HG02610 (cell line): Measurements from ENCODE around the gene DHRS1.
"Not testable (repeated sequence)": the region's sequence is repeated elsewhere in the genome, so short reads cannot be mapped to it uniquely, and the experiment has no call there.

Experiments
- ATAC-seq: cut with Tn5 transposase; IDR thresholded peaks from one replicate; pipeline ENCODE4 v1.9.1; 2021; ENCODE audit warnings: mild to moderate bottlenecking, moderate library complexity; ENCODE audit not compliant: unreplicated experiment

Gene DHRS1

DNA sequence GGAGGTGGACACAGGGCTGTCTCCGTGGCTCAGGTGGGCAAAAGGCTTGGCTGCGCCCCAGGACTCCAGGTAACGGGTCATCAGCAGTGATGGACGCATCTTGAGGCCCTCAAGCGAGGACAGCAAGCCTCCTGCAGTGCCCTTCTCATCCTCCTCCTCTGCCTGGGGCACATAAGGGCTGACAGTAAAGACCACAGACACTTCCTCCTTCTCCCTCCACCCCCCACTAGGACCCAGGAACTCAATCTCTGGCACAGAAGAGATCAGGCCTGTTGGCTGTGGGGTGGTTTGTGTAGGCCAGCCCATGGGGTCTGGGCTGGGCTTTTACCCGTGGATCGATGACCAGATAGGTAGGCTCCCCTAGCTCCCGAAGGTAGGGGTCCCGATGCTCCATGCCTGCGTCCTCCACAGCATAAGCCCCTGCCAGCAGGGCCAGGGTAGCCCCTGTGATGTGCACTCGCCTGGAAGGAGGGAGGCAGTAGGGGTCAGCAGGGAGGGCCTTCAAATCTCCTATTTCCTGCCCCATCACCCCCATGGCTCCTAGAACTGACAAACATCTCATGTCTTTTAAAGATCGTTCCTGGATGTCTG is 29.6 kb upstream of the DHRS1 start:
- ATAC-seq: no peak

DNA sequence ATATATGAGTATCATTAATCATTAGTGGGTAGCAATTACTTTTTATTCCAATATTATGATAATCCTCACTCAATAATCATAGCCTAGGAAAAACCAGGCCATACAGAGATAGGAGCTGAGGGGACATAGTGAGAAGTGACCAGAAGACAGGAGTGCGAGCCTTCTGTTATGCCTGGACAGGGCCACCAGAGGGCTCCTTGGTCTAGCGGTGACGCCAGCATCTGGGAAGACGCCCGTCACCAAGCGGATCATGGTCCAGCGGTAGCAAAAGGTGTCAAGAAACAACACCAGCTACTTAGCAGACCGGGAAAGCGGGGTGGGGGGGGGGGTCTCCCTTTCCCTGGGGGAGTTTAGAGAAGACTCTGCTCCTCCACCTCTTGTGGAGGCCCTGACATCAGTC is 28.3 kb upstream of the DHRS1 start:
- not testable (repeated sequence) for ATAC-seq

DNA sequence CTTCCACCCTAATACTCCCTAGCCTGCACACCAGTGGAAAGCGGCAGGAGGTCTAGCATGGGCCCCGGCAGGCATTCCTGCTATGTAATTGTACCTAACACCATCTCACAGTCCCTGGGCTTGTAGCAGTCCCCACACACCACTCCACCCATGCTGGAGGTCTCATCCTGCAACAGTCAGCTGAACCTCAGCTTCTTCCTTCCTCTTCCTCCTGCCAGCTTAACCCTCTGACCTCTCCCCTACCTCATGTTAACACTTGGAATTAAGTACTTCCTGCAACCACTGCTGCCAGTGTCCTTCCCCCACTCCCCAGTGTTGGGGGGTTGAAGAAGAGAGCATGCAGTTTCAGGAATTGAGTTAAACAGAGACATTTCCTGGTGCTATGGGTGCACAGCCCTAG is 27.7 kb upstream of the DHRS1 start:
- no peak for ATAC-seq

DNA sequence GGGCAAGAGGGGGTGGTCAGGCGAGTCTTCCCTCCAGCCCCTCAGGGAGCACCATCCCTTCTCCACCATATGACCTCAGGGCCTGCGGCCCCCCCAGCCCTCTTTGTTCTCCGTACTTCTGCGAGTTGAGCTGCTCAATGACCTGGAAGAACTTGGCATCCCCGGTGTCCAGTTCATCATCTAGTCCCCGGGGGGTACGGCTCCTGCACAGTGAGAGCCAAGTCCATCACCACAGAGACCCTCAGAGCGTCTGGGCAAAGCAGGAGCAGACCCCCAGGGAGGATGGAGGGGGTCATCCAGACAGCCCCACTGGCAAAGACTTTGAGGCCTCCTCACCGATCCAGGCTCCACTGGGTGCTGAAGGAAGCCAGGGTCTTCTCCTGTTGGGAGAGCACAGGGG is 26.4 kb upstream of the DHRS1 start:
- ATAC-seq: no peak

DNA sequence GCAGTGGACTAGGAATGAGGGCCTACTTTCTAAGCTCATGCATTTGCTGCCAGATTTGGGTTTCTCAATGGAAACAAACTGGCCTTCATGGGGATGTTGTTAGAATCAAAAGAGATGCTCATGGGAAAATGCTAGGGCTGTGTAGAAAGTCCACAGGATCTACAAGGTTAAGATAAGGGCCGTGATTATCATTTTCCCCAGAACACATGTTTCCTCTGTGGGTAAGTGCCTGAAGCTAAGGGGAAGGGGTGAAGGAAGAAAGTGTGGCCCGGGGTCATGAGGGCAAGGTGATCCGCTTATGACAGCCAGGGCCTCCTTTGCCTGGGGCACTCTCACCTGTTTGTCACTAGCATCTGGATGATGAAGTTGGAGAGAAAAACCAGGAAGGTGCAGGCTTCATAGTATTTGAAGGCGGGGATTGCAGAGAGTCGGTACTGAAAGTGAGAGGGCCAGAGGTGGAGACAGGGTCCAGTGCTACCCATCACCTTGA is 25.5 kb upstream of the DHRS1 start:
- no peak for ATAC-seq

DNA sequence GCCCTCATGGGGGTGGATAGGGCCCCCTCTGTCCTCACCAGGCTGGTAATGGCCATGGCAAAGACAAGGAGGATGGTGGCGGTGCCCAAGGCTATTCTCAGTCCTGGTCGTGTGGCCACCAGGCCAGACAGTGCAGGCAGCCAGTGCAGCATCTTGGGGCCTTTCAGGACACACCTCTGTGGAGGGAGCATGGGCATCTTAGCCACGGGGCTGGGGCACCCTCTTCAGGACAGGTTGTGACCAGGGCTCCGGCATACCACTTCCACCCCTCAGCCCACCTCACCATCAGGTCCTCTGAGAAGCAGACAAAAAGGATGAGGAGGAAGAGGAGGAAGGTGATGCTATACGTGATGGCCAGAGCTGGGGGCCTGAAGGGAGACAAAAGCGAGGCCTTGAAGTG is 24.4 kb upstream of the DHRS1 start:
- no peak for ATAC-seq

DNA sequence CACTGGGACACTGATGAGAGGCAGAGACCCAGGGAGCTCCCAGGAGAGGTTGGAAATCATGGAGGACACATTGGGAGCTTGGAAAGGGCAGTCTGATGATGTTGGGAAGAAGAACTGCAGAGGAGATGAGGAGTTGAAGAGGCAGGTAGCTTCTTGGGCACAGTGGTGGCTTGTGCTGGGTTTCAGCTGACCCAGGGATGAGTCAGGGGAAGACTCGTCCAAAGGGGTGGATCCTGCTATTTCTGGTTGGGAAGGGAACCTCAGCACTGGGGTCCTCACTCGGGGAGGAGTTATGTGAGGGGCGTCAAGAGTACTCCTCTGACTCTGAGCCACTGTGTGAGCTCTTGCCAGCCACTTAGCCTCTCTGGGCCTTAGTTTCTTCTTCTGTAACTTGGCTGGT is 23.8 kb upstream of the DHRS1 start:
- no peak for ATAC-seq

DNA sequence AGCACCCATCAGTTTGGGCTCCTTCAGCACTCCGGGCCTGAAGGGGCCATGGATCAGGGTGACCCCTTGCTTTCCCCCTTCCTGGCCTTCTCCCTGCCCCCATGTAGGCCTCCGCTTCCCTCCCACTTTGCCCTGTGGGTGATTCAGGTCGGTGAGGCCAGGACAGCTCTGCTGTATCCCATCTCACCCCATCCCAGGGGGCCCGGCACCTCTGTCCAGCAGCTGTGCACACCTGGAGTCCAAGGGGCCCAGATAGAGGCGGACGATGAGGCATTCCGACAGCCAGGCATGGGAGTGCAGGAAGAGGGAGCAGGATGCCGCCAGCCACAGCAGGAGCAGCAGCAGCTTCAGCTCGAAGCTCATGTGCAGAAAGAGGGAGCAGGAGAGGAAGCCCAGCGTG is 23.1 kb upstream of the DHRS1 start:
- ATAC-seq: no peak

DNA sequence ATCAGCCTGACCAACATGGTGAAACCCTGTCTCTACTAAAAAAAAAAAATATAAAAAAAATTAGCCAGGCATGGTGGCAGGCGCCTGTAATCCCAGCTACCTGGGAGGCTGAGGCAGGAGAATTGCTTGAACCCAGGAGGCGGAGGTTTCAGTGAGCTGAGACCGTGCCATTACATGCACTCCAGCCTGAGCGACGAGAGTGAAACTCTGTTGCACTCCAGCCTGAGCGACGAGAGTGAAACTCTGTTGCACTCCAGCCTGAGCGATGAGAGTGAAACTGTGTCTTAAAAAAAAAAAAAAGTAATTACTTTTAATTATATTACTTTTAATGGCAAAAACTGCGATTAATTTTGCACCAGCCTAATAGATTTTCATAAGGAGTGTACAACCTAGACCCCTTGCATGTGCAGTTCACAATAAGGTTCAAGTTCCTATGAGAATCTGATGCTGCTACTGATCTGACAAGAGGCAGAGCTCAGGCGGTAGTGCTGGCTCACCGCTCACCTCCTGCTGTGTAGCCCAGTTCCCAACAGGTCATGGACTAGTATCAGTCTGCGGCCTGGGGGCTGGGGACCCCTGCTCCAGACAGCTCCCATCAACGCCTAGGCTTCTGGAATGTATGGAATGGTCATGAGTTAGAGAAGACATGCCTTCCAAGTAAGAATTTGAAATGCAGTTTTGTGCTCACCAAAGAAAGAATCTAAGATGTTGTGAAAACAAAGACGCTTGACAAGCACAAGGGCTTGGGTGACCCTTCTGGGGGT is 21.8 kb upstream of the DHRS1 start:
- no peak for ATAC-seq

DNA sequence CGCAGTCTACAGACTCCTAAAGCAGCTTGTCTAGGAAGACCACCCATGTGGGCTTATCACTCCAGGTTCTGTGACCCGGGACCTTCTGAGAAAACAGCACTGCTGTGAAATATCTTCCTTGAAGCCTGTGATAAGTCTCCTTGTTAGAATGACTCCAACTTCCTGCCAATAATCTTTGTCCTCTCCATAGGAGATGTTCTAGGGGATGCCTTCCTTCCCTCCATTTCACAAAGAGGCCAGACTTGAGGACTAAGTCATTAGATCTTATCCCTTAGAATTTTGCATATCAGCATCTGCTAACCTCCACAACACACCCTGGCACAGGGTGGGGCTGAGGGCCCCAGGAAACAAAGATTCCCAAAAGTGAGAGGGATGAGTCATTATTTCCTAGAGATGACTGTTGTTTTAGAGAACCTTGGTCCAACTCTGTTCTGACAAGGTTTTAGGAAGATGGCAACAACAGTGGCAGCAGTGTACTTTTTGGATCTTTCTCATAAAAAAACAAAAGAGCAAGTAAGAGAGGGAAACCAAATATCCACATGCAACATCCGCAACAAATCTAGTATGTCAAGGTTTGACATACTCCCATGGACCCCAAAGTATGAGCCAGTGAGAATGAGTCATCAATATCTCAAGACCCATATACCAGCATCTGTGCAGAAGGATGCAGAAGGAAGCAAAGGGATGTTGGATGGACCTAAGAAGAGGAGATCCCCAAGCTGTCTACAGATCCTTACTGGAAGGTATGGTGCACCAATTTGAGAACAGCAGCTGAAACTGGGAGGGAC is 17.8 kb upstream of the DHRS1 start:
- no peak for ATAC-seq

DNA sequence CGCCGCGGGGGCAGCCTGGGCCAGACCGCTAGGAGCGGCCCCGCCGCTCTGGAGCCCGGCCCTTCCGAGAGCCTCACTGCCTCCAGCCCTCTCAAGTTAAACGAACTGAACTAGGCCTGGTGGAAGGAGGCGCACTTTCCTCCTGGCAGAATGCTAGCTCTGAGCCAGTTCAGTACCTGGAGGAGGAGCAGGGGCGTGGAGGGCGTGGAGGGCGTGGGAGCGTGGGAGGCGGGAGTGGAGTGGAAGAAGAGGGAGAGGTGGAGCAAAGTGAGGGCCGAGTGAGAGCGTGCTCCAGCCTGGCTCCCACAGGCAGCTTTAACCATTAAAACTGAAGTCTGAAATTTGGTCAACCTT is 17.0 kb upstream of the DHRS1 start:
- ATAC-seq: no peak

DNA sequence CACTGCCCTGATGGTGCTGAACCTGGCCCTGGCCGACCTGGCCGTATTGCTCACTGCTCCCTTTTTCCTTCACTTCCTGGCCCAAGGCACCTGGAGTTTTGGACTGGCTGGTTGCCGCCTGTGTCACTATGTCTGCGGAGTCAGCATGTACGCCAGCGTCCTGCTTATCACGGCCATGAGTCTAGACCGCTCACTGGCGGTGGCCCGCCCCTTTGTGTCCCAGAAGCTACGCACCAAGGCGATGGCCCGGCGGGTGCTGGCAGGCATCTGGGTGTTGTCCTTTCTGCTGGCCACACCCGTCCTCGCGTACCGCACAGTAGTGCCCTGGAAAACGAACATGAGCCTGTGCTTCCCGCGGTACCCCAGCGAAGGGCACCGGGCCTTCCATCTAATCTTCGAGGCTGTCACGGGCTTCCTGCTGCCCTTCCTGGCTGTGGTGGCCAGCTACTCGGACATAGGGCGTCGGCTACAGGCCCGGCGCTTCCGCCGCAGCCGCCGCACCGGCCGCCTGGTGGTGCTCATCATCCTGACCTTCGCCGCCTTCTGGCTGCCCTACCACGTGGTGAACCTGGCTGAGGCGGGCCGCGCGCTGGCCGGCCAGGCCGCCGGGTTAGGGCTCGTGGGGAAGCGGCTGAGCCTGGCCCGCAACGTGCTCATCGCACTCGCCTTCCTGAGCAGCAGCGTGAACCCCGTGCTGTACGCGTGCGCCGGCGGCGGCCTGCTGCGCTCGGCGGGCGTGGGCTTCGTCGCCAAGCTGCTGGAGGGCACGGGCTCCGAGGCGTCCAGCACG is 16.4 kb upstream of the DHRS1 start:
- ATAC-seq: no peak

DNA sequence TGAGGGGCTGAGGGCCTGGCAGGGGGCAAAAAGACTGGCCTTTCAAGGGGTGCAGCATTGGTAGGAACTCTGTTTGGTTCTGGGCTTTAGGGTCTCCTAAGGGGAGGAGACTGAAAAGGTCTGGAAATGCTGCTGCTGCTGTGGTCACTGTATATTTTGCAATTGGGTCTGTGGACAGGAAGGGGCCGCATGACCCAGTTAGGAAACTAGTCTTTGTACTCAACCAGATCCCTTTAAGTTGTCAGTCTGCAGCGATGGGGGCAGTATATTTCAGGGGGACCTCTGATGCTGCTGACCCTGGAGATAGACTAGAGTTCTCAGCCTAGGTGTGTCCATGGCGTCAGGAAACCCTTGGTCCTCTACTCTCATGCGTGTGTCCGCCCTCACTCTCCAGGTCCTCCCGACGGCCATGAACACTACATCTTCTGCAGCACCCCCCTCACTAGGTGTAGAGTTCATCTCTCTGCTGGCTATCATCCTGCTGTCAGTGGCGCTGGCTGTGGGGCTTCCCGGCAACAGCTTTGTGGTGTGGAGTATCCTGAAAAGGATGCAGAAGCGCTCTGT is 15.7 kb upstream of the DHRS1 start:
- no peak for ATAC-seq

DNA sequence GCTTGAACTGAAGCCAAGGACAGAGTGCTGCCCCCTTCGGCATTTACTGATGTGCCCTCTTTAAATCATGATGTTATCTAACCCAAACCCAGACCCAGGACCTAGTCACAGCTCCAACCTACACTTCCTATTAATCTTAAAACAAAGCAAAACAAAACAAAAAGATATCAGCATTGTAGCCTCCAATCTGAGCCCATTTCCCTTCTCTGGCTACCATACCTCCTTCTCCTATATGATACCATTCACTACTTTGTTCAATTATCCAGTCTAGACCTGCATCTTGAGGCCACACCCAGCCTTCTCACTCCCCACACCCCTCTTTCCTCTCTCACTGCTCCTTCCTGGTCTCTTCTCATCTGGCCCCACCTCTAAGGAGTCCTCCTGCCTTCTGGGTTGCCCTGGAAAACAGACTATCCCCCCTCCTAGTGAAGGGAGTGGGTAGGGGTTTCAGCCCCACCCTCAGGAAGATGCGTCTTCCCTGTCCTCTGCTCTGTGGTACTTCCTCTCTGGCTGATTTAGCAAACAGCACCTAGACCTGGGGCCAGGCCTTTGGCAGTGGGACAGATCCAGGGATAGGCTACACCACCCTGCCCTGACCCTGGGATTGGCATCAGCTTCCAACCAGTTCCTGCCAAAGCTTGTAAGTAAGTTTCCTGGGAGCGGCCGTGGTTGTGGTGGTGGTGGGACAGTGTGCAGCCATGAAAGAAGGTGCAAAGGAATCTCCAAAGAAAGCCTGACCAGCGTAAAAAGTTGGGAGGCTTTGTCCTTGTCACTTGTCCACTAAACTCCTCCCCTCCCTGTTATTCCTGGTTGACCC is 15.0 kb upstream of the DHRS1 start:
- ATAC-seq: no peak

DNA sequence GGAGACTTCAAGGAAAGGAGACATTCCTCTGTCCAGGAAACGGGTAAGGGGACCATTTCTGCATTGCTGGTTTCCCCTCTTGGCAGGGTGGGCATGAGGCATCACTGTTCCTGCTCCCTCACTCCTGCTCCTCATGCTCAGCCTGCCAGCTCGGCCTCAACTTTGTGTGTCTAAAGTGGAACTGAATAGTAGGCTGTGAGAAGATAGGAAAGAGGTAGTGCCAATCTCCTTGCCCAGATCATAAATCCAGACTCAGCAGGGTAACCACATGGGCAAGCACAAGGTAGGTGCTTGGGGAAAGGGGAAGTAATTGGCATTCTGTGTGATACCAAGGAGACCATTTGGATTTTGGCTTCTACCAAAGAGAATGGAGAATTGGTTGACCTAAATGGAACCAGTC is 14.3 kb upstream of the DHRS1 start:
- no peak for ATAC-seq

DNA sequence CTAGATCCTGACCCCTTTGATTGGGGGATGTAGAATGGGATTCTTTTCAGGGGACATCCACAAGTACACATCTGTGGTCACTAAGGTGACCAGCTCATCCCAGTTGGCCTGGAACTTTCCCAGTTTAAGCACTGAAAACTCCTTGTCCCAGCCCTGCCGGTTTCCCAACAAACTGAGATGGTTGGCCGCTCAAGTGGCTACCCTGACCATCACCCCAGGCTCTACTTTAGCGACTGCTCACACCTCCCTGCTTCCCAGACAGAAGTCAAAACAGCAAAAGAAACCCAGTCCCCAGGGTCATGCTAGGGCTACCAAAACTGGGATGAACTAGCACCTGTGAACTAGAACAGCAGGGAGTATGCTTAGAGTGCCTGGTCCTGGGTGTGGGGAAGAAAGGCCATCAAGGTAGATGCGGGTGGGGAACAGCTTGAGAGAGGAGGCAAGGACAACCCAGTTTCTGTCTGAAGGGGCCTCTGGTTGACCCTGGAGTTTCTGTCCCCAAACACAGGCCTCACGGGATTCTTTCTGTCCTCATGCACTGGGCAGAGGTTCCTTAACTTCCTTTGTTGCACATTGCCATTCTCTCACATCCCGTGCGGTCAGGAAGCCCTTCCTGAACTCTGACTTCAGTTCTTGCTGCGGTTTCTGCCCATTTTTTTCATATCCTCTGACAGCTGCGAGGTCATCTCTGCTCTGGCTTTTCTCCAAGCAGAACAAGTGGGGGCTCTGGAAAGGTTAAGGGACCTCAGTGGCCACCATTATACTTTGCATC is 13.3 kb upstream of the DHRS1 start:
- ATAC-seq: no peak

DNA sequence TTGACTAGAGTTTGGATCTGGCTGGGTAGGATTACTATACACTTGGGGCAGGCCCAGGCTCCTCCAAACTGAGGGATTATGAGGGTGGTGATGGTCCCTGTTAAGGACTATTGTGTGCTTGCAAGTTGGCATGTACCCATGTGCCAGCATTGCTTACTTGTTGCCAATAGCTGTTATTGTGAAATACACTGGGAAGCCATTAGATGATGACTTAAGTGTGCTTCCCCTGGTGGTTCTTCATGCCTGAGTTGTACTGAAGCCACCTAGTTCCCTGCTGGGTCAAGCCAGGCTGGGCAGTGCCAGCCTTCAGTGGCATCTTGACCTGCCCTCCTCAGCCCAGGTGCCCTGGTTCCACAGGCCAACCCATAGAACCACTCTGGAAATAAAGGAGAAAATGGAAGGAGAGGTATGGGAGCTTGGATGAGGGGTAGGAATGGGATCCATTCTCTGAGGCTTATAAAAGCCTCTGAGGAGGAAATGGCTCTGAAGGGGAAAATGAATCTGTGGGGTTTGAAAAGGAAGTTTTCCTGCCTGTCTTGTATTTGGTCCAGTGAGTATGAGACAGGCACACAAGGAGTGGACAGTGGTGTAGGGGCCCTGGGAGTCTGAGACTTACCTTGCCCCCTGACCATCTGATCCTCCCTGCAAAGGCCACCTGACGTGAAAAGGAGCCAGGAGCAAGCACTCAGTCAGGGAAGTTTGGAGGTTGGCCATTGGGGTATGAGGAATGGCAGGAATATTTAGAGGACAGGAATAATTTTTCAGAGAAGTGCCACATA is 12.4 kb upstream of the DHRS1 start:
- ATAC-seq: no peak
